Pancreas (tissue), 10 donors: Measurements from ENCODE around the gene SPIB. TPM values are rescaled to one million over a fixed set of nuclear protein-coding genes. Genes with fewer than 3 reads are reported as not detected.

ENCODE experiments used
- ATAC-seq, 4 donors: fragments of 200-7000 bp; cut with Tn5 transposase; one replicate each; pipeline versions ENCODE4 v1.8.0 to v1.9.1; 2020; ENCODE audit warnings: mild to moderate bottlenecking in 4 of 4, moderate library complexity in 4 of 4
- DNase-seq, 6 donors: peaks; one replicate each; pipeline ENCODE4 v3.0.0-alpha.2; 2020
- FAIRE-seq: peaks from 2 replicates; lab custom pipeline; 2012; peaks lifted over from hg19 to GRCh38; lab: Jason Lieb, UNC
- H3K27ac ChIP-seq, 4 donors: fragments of 200-600 bp; sonication (generic); 1 replicate in 3 of 4; 2 replicates in 1 of 4; pipeline versions ENCODE4 v1.5.0 to v1.8.0; 2020
- H3K27me3 ChIP-seq, 4 donors: fragments of 200-600 bp; one replicate each; pipeline ENCODE4 v1.8.0; 2021
- H3K36me3 ChIP-seq, 3 donors: fragments of 200-600 bp; sonication (generic) in 1 of 3; one replicate each; pipeline versions ENCODE4 v1.5.0 to v1.8.0; 2020 to 2021
- H3K4me1 ChIP-seq, 3 donors: fragments of 200-600 bp; one replicate each; pipeline ENCODE4 v1.8.0; 2021
- H3K4me3 ChIP-seq, 4 donors: fragments of 200-600 bp; sonication (generic) in 2 of 4; one replicate each; pipeline versions ENCODE4 v1.5.0 to v1.8.0; 2020 to 2021
- H3K9me3 ChIP-seq, 4 donors: fragments of 200-600 bp; one replicate each; pipeline ENCODE4 v1.8.0; 2021
- WGBS, 2 donors: extraction: QIAGEN DNeasy Blood & Tissue Kit; methylation state at CpG; one replicate each; pipeline ENCODE4 v1.1.7; 2013; 5-methylcytosine and 5-hydroxymethylcytosine counted together
- intact Hi-C, 3 donors: fragments of 100-400 bp; cut with DNase I; formaldehyde crosslinking; loops; one replicate each; pipeline versions ENCODE4 v1.11.1 to v1.14.2; 2022
- polyA plus RNA-seq, 2 donors: library from polyadenylated mRNA; stranded (reverse); fragments of 200-250 nt; gene quantifications; one replicate each; pipeline ENCODE4 v1.2.3, GENCODE V29; 2013
- total RNA-seq, 6 donors: library from RNA; stranded (reverse); fragmentation: NEBNext Ultra II Directional in 4 of 6; extraction: Animal tissue kit (Norgen Biotek cat#: 25700) in 4 of 6; gene quantifications; one replicate each; pipeline versions ENCODE4 v1.2.1 to v1.2.4, GENCODE V29; 2021 to 2023
- TF ChIP-seq, protein P1 (sequence below), 4 donors: fragments of 200-600 bp; sonication (generic) in 3 of 4; IDR thresholded peaks; one replicate each; pipeline versions ENCODE4 v1.5.0 to v1.8.0; 2021; ENCODE audit warnings: antibody characterized with exemption in 4 of 4
- donor health status: healthy with polysubstance abuse.
- donor health status: DM: no; HTN: no; CAD: no; lungs with moderate emphysema.
- donor health status: DM: no; HTN: no; CAD: no.
- donor health status: control.
- donor health status: control.
- donor health status: Bipolar disorder and iron deficiency.
- donor health status: DM: yes; HTN: yes; CAD: no.
- donor health status: DM: no; HTN: no; CAD: no.
- donor health status: DM: no; HTN: no; CAD: no.
- donor health status: DM: yes; HTN: yes; CAD: no.

SPIB gene
- total and polyA plus RNA-seq, 8 donors = 0.09 to 25.6 (median 1.1) TPM

DNA sequence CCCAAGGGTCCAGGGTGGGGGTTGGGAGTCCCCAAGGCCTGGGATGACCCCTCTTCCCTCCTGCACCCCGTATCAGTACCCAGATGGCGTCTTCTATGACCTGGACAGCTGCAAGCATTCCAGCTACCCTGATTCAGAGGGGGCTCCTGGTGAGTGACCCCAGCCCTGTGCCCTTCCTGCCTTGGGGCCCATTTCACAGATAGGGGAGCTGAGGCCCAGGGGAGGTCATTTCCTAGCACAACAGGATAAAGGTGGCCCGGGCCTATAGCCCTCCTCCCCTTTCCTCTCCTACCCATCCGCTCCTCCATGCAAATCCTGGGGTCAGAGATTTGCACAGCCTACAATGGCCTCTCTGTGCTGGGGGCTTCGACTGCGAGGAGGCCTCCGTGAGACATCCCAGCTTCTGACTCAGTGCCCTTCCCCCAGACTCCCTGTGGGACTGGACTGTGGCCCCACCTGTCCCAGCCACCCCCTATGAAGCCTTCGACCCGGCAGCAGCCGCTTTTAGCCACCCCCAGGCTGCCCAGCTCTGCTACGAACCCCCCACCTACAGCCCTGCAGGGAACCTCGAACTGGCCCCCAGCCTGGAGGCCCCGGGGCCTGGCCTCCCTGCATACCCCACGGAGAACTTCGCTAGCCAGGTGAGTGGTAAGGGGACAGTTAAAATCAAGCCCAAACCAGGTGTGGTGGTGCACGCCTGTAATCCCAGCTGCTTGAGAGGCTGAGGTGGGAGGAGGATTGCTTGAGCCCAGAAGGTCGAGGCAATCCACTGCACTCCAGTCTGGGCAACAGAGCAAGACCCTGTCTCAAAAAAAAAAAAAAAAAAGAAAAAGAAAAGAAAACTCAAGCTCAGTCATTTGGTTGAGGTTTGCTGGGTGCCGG is 3.9 kb downstream of the SPIB start:
- Histone ChIP-seq H3K36me3 (no peaks in the 10 kb centered on the region), H3K4me3 (no peak overlapping the region), H3K27me3 (no peaks in the 10 kb centered on the region), H3K27ac (no peak overlapping the region), H3K9me3 (no peaks in the 10 kb centered on the region), H3K4me1 (peaks cover 0 to 4% (median 0%) of the 10 kb centered on the region in 3 donors)
- WGBS, 2 donors = 73 to 80% methylated on average over 18 of the region's 18 CpGs
- no peak for DNase-seq
- intact Hi-C loops = no loop called here
- no peak for ATAC-seq
- TF ChIP-seq, protein P1, sequence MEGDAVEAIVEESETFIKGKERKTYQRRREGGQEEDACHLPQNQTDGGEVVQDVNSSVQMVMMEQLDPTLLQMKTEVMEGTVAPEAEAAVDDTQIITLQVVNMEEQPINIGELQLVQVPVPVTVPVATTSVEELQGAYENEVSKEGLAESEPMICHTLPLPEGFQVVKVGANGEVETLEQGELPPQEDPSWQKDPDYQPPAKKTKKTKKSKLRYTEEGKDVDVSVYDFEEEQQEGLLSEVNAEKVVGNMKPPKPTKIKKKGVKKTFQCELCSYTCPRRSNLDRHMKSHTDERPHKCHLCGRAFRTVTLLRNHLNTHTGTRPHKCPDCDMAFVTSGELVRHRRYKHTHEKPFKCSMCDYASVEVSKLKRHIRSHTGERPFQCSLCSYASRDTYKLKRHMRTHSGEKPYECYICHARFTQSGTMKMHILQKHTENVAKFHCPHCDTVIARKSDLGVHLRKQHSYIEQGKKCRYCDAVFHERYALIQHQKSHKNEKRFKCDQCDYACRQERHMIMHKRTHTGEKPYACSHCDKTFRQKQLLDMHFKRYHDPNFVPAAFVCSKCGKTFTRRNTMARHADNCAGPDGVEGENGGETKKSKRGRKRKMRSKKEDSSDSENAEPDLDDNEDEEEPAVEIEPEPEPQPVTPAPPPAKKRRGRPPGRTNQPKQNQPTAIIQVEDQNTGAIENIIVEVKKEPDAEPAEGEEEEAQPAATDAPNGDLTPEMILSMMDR (IDR thresholded peaks at IDR 0.05) = no peak
- no peak for FAIRE-seq

DNA sequence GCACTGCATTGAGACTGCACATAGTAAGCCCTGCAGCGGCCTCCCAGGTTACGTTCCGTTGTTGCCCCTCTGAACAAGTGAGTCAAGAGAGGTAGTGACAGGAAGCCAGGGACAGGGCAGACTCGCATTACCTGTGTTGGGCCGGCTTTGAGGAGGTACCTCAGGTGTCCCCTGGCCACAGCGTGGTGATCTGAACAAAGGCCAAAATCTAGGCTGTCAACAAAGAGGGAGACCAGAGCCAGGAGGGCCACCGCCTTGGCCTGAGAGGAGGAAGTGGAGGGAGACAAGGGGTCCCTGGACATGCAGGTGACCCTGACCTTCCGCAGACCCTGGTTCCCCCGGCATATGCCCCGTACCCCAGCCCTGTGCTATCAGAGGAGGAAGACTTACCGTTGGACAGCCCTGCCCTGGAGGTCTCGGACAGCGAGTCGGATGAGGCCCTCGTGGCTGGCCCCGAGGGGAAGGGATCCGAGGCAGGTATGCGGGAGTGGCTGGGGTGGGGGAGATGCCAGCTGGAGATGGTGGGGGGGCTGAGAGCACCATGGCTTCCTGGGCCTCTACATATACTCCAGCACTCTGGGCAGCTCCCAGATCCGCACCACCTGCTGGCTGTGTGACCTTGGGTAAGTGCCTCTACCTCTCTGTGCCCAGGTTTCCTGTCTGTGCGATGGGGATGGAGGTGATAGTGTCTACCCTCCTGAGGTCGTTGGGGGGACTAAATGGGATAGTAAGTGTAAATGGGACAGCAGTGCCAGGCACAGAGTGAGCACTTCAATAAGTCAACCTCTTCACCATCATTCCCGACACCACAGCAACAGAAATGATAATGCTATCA is 4.8 kb downstream of the SPIB start:
- WGBS, 2 donors = 73 to 74% methylated on average over 22 of the region's 22 CpGs
- DNase-seq (peak in 1 of 6 donors; percentile 59), ATAC-seq (no peak), FAIRE-seq (no peak)
- Histone ChIP-seq H3K4me3 (no peak overlapping the region), H3K27ac (no peak overlapping the region), H3K27me3 (no peaks in the 10 kb centered on the region), H3K4me1 (peaks cover 0 to 3% (median 0%) of the 10 kb centered on the region in 3 donors), H3K9me3 (no peaks in the 10 kb centered on the region), H3K36me3 (no peaks in the 10 kb centered on the region)
- intact Hi-C loops = no loop called here
- TF ChIP-seq, protein P1 (IDR thresholded peaks at IDR 0.05) = no peak

GRCh38 chr19:50425581-50425980 is 6.8 kb downstream of the SPIB start:
- Histone ChIP-seq H3K9me3 (no peaks in the 10 kb centered on the region), H3K4me1 (peaks cover 0 to 3% (median 0%) of the 10 kb centered on the region in 3 donors), H3K27me3 (no peaks in the 10 kb centered on the region), H3K36me3 (no peaks in the 10 kb centered on the region), H3K4me3 (no peak overlapping the region), H3K27ac (no peak overlapping the region)
- ATAC-seq = no peak
- no peak for DNase-seq
- TF ChIP-seq, protein P1 (IDR thresholded peaks at IDR 0.05) = no peak
- WGBS, 2 donors = 62 to 83% methylated on average over 7 of the region's 7 CpGs
- intact Hi-C loops = no loop called here
- no peak for FAIRE-seq

DNA sequence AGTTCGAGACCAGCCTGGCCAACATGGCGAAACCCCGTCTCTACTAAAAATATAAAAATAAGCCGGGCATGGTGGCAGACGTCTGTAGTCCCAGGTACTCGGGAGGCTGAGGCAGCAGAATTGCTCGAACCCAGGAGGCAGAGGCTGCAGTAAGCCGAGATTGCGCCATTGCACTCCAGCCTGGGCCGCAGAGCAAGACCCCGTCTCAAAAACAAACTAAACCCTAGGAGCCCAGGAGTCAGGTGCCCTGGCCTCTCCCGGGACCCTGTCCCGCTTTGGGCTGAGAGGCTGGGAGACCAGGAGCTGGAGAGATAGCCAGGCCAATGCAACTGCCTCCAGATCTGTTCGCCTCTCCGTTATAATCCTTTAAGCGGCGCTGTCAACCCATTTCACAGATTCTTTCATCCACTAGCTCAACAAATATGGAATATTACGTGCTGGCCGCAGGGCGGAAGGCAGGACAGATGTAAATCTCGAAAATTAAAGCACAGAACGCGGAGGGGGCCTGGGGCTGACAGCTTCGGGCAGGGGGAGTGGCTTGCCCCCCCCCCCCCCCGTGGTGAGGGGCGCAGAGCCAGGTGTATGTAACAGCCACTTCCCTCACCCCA is 8.7 kb downstream of the SPIB start:
- no peak for DNase-seq
- WGBS, 2 donors = 79 to 87% methylated on average over 24 to 26 of the region's 26 CpGs
- TF ChIP-seq, protein P1 (IDR thresholded peaks at IDR 0.05) = no peak
- no peaks in the 10 kb centered on the region for H3K9me3 ChIP-seq
- H3K36me3 ChIP-seq = no peaks in the 10 kb centered on the region
- H3K4me1 ChIP-seq = peaks cover 0 to 9% (median 3%) of the 10 kb centered on the region in 3 donors
- H3K27me3 ChIP-seq = no peaks in the 10 kb centered on the region
- no peak for ATAC-seq
- H3K4me3 ChIP-seq = peak overlapping the region in 1 of 4 donors; percentile 31
- no peak for FAIRE-seq
- H3K27ac ChIP-seq = peak overlapping the region in 1 of 4 donors; percentile 33
- intact Hi-C loops = no loop called here
